HFF-Myc (cell line): ENCODE measurements around the gene P2RX3.

Experiments used
- DNase-seq: peaks from one replicate; pipeline ENCODE4 v3.0.0-alpha.2; 2011; ENCODE audit warnings: low read depth; ENCODE audit errors: extremely low read depth
- H3K4me3 ChIP-seq: replicated peaks from 2 replicates; pipeline ENCODE4 v1.5.1; 2011; ENCODE audit warnings: low read depth, mild to moderate bottlenecking, control low read depth, low read length
- TF ChIP-seq, protein P1 (sequence below): IDR thresholded peaks from 2 replicates; pipeline ENCODE4 v1.5.1; 2012; ENCODE audit warnings: mild to moderate bottlenecking, low read depth, low read length, control low read depth; ENCODE audit errors: missing control alignments

Gene P2RX3

DNA sequence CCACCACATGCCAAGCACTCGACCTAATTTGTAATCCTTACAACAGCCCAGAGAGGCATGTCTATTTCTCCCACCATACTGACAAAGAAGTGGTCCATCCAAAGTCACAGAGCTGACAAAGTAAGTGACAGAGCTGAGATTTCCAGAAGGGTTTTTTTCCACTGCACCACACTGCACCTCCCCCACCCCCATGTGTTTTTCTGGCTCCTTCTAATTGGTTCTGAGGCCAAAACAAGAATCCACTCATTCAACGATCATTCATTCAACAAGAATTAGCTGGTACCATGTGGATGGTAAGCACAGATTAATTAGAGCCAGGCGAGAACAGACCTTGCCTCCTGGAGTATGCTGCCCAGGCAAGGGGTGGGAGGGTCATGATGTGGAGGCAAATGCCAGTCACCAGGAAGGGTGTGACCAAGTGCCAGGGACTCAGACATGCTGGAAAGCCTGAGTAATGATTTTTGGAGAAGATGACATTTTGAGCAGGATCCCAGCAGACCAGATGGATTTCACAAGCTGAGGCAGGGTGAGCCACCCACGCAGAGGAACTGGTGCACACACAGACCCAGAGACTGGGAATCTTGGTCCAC is 67.2 kb downstream of the P2RX3 start:
- DNase-seq = no peak
- TF ChIP-seq, protein P1, sequence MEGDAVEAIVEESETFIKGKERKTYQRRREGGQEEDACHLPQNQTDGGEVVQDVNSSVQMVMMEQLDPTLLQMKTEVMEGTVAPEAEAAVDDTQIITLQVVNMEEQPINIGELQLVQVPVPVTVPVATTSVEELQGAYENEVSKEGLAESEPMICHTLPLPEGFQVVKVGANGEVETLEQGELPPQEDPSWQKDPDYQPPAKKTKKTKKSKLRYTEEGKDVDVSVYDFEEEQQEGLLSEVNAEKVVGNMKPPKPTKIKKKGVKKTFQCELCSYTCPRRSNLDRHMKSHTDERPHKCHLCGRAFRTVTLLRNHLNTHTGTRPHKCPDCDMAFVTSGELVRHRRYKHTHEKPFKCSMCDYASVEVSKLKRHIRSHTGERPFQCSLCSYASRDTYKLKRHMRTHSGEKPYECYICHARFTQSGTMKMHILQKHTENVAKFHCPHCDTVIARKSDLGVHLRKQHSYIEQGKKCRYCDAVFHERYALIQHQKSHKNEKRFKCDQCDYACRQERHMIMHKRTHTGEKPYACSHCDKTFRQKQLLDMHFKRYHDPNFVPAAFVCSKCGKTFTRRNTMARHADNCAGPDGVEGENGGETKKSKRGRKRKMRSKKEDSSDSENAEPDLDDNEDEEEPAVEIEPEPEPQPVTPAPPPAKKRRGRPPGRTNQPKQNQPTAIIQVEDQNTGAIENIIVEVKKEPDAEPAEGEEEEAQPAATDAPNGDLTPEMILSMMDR = no peak
- no peak overlapping the region for H3K4me3 ChIP-seq

DNA sequence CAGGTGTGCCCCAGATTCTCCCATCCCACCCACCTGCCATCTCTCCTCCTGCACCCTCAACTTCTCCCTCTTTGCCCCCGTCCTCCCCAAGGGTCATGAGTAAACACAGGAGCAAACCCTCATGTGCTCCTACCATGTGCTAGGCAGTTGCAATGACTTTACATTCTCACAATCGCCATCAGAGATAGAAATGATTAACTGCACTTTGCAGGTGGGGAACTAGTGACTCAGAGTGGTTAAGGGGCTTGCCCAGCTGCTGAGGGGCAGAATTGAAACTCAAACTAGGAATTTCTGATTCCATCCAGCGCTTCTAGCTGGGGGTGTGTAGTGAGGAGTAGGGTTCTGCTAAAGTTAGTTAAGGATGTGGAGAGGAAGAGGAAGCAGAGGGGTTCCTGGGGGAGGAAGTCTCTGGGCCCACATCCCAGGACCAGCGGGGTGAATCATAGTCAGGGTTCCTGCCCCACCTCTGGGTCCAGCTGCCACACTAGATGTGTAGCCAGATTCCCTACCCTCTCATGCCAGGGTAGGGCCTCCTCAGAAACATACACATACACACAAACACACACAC is 68.3 kb downstream of the P2RX3 start:
- TF ChIP-seq, protein P1 = no peak
- H3K4me3 ChIP-seq = no peak overlapping the region
- DNase-seq = no peak

- TF ChIP-seq, protein P1 = no peak
Observed at GRCh38 chr11:57407010-57407920, 69.1 kb downstream of the P2RX3 start.

DNA sequence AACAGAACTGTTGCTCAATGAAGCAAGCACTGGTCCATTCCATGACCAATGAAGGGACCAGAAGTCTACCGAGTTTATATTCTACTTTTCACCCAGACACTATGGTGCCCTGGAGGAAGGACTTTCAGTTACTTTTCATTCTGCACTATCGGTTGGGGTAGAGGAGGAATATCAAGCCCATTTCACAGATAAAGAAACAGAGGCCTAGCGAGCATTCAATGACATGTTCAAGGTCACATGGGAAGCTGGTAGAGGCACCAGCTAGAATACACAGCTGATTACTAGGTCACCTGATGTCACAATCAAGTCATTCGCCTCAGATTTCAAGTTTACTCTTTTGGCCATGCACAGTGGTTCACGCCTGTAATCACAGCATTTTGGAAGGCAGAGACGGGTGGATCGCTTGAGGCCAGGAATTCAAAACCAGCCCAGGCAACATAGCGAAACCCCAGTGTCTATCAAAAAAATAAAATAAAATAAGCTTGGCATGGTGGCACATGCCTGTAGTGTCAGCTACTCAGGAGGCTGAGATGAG is 69.9 kb downstream of the P2RX3 start:
- no peak for DNase-seq
- TF ChIP-seq, protein P1 = no peak
- H3K4me3 ChIP-seq = no peak overlapping the region

More at GRCh38 chr11:57407010-57407920, 69.1 kb downstream of the P2RX3 start:
- H3K4me3 ChIP-seq = no peak overlapping the region
- DNase-seq = no peak

GRCh38 chr11:57408771-57409170 is 70.6 kb downstream of the P2RX3 start:
- DNase-seq = no peak
- TF ChIP-seq, protein P1 = no peak
- H3K4me3 ChIP-seq = no peak overlapping the region

DNA sequence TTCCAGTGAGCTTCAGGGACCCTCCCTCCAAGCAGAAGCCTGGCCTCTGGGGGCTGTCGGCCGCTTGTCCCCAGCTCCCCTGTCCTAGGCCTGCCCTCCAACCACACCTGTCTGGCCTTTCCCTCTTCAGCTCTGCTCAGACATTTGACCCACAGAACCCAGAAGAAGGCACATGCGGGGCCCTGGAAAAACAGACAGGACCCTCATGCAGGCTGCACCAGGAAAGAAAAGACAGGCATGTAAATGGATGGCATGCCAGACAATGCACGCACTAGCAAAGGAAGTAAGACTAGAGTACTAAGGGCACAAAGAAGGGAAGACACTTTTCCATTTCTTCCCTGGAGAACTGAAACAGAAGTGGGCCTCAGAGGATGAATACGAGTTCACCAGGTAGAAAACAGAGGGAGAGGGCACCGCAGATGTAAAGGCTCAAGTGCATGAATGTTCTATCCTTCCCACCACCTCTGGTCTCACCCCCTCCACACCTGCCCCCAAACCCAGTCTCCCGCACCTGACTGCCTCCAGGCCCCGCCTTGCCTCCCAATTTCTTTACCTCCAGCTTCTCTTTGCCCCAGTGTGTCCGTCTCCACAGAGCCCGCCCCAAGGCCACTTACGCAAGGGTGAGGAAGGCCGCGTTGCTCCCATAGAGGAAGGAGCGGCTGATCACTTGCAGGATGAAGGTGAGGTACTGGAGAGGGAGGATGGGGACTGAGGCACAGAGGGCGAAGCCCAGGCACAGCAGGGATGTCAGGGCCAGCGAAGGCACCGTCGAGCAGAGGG is 71.4 kb downstream of the P2RX3 start:
- TF ChIP-seq, protein P1 = no peak
- no peak overlapping the region for H3K4me3 ChIP-seq
- no peak for DNase-seq
